Caco-2 (cell line): Measurements from ENCODE around the gene CFAP43. TPM values are rescaled to one million over a fixed set of nuclear protein-coding genes. Genes with fewer than 3 reads are reported as not detected.

ENCODE experiments used
- BruUV-seq: library from RNA; stranded (reverse); fragments of 400-500 nt; replicated peaks from 2 replicates; lab custom pipeline; 2021; lab: Mats Ljungman, UMichigan
- CTCF ChIA-PET: fragments of 300-600 bp; sonication (Branson Sonifier 250); formaldehyde crosslinking; loops from one replicate; lab custom pipeline; 2022; ENCODE audit warnings: antibody characterized with exemption; lab: Charles Lee
- POLR2A ChIA-PET: fragments of 300-600 bp; sonication (Branson Sonifier 250); formaldehyde crosslinking; loops from one replicate; lab custom pipeline; 2022; ENCODE audit warnings: antibody characterized with exemption; lab: Charles Lee
- DNase-seq, 2 experiments: peaks; one replicate each; pipeline versions ENCODE4 v3.0.0 to v3.0.0-alpha.2; 2020 to 2022
- H3K27me3 ChIP-seq: replicated peaks from 2 replicates; pipeline ENCODE4 v1.6.0; 2011; ENCODE audit warnings: low read length; ENCODE audit not compliant: control insufficient read depth, insufficient read depth
- H3K36me3 ChIP-seq: 2 replicates; pipeline ENCODE4 v1.5.1; 2011; ENCODE audit warnings: low read length; ENCODE audit not compliant: control insufficient read depth, insufficient read depth
- H3K4me1 ChIP-seq: fragments of 250-450 bp; sonication (Bioruptor Pico); 2 replicates; pipeline ENCODE4 v1.5.1; 2020; ENCODE audit warnings: mild to moderate bottlenecking
- H3K4me3 ChIP-seq: 2 replicates; pipeline ENCODE4 v1.5.1; 2011; ENCODE audit warnings: low read depth, mild to moderate bottlenecking, control low read depth, low read length
- H3K9me3 ChIP-seq: fragments of 250-450 bp; sonication (Bioruptor Pico); 2 replicates; pipeline ENCODE4 v1.5.1; 2020; ENCODE audit warnings: mild to moderate bottlenecking, moderate library complexity
- H3K27ac Mint-ChIP-seq: one replicate; pipeline ENCODE4 v1.8.0; 2022; ENCODE audit warnings: mixed read lengths; ENCODE audit not compliant: unreplicated experiment
- H3K27me3 Mint-ChIP-seq: one replicate; pipeline ENCODE4 v1.8.0; 2022; ENCODE audit warnings: mixed read lengths; ENCODE audit not compliant: insufficient read depth, unreplicated experiment
- H3K36me3 Mint-ChIP-seq: one replicate; pipeline ENCODE4 v1.8.0; 2022; ENCODE audit warnings: mild to moderate bottlenecking, mixed read lengths; ENCODE audit not compliant: insufficient read depth, unreplicated experiment
- H3K4me1 Mint-ChIP-seq: one replicate; pipeline ENCODE4 v1.8.0; 2022; ENCODE audit warnings: low read depth, mixed read lengths; ENCODE audit not compliant: unreplicated experiment
- H3K4me3 Mint-ChIP-seq: one replicate; pipeline ENCODE4 v1.8.0; 2022; ENCODE audit warnings: mild to moderate bottlenecking, moderate library complexity, mixed read lengths; ENCODE audit not compliant: unreplicated experiment
- H3K9me3 Mint-ChIP-seq: one replicate; pipeline ENCODE4 v1.8.0; 2022; ENCODE audit warnings: mixed read lengths; ENCODE audit not compliant: unreplicated experiment
- intact Hi-C: fragments of 100-400 bp; cut with micrococcal nuclease; formaldehyde crosslinking; loops from one replicate; pipeline ENCODE4 v1.10.0; 2022; ENCODE audit not compliant: unreplicated experiment
- total RNA-seq: library from RNA; stranded (reverse); gene quantifications from 2 replicates; pipeline ENCODE4 v1.2.3, GENCODE V29; 2022
- TF ChIP-seq, protein P1 (sequence below), 2 experiments: fragments of 200-600 bp in 1 of 2; IDR thresholded peaks; 1 replicate in 1 of 2; 2 replicates in 1 of 2; pipeline versions ENCODE4 v1.5.1 to v1.8.0; 2011 to 2022; ENCODE audit warnings: antibody characterized with exemption in 1 of 2, control low read depth in 1 of 2, inconsistent platforms in 1 of 2, low read depth in 1 of 2, low read length in 1 of 2, mild to moderate bottlenecking in 1 of 2, moderate library complexity in 1 of 2; ENCODE audit not compliant: insufficient read depth in 1 of 2, severe bottlenecking in 1 of 2, unreplicated experiment in 1 of 2

Gene CFAP43
- total RNA-seq, 1 experiment from 2014 or later = 0.52 TPM

DNA sequence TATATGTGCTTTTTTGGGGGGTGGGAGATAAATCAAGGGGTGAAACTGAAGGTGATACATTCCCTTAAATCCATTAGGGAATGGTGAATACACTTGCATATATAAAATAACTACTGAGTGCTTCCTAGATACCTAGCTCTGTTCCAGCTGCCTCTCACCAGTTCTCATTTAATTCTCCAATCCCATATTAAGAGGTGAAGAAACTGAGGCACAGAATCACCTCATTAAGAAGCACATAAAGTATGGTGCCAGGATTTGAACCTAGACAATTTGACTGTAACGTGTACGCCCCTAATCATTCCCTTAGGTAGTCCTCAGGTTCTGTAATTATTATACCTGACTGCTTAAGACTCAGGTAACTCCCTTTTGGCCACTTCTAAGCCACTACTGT lies 111.7 kb downstream of the CFAP43 start:
- Histone ChIP-seq H3K4me1 (peaks cover 13% of the 10 kb centered on the region; the same call in 1 of the 2 replicates), H3K36me3 (no peaks in the 10 kb centered on the region; the same call in 1 of the 2 replicates), H3K4me3 (peak overlapping the region; percentile 58), H3K9me3 (no peaks in the 10 kb centered on the region), H3K27me3 (no peaks in the 10 kb centered on the region)
- no peak for DNase-seq
- H3K4me3 Mint-ChIP-seq = peak overlapping the region; percentile 79
- H3K27ac Mint-ChIP-seq = peak overlapping the region; percentile 96
- TF ChIP-seq, protein P1, sequence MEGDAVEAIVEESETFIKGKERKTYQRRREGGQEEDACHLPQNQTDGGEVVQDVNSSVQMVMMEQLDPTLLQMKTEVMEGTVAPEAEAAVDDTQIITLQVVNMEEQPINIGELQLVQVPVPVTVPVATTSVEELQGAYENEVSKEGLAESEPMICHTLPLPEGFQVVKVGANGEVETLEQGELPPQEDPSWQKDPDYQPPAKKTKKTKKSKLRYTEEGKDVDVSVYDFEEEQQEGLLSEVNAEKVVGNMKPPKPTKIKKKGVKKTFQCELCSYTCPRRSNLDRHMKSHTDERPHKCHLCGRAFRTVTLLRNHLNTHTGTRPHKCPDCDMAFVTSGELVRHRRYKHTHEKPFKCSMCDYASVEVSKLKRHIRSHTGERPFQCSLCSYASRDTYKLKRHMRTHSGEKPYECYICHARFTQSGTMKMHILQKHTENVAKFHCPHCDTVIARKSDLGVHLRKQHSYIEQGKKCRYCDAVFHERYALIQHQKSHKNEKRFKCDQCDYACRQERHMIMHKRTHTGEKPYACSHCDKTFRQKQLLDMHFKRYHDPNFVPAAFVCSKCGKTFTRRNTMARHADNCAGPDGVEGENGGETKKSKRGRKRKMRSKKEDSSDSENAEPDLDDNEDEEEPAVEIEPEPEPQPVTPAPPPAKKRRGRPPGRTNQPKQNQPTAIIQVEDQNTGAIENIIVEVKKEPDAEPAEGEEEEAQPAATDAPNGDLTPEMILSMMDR (IDR thresholded peaks at IDR 0.05; ENCODE audit: insufficient read depth in 1 of 2, low read depth in 1 of 2, low read length in 1 of 2, severe bottlenecking in 1 of 2, unreplicated experiment in 1 of 2) = no peak
- ChIA-PET CTCF (interaction anchor here (0.6 to 2.4 kb wide), 11 partner anchors 8 to 406 kb away, joined by 3 to 14 read pairs (median 7); partner anchors contain the start of gene GSTO1), POLR2A (interaction anchor here (0.6 to 1.8 kb wide), 7 partner anchors 70 to 748 kb away, joined by 3 to 12 read pairs (median 4); partner anchors contain the start of genes GSTO1 and GSTO2)
- no peaks in the 10 kb centered on the region for H3K27me3 Mint-ChIP-seq
- no TSS peak for BruUV-seq
- intact Hi-C loops = loop anchor here (2.0 to 5.0 kb wide), 4 partner anchors 40 to 138 kb away; no protein-coding TSS in a partner anchor
- no peaks in the 10 kb centered on the region for H3K36me3 Mint-ChIP-seq
- no peaks in the 10 kb centered on the region for H3K9me3 Mint-ChIP-seq
- no peaks in the 10 kb centered on the region for H3K4me1 Mint-ChIP-seq

DNA sequence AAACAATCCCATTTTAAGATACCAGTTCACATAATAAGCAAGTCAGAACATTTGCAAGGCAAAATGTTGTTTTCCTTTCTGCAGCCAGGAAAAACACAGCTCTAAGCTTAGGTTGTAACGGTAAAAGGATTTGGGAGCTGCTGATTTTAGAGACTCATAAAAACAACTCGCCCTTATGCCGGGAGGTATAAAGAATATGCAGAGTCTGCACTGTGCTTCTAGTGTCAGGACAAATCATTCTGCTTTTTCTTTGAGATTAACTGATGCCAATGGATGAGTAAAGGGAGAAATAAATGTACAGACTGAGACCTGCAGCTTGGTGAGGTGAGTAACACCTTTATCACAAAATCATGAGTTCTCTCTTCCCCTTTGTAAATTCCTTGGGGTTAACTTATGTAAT lies 112.2 kb downstream of the CFAP43 start:
- TF ChIP-seq, protein P1 (IDR thresholded peaks at IDR 0.05; ENCODE audit: insufficient read depth in 1 of 2, low read depth in 1 of 2, low read length in 1 of 2, severe bottlenecking in 1 of 2, unreplicated experiment in 1 of 2) = no peak
- Histone ChIP-seq H3K4me1 (peaks cover 13% of the 10 kb centered on the region; the same call in 1 of the 2 replicates), H3K36me3 (no peaks in the 10 kb centered on the region; the same call in 1 of the 2 replicates), H3K4me3 (no peak overlapping the region), H3K27me3 (no peaks in the 10 kb centered on the region), H3K9me3 (no peaks in the 10 kb centered on the region)
- Mint-ChIP-seq H3K9me3 (no peaks in the 10 kb centered on the region), H3K27ac (peak overlapping the region; percentile 96), H3K27me3 (no peaks in the 10 kb centered on the region), H3K4me3 (no peak overlapping the region), H3K4me1 (no peaks in the 10 kb centered on the region), H3K36me3 (no peaks in the 10 kb centered on the region)
- ChIA-PET POLR2A (no interaction called here), CTCF (no interaction called here)
- no peak for DNase-seq
- intact Hi-C loops = loop anchor here (2.0 to 5.0 kb wide), 4 partner anchors 39 to 138 kb away; no protein-coding TSS in a partner anchor
- no TSS peak for BruUV-seq

DNA sequence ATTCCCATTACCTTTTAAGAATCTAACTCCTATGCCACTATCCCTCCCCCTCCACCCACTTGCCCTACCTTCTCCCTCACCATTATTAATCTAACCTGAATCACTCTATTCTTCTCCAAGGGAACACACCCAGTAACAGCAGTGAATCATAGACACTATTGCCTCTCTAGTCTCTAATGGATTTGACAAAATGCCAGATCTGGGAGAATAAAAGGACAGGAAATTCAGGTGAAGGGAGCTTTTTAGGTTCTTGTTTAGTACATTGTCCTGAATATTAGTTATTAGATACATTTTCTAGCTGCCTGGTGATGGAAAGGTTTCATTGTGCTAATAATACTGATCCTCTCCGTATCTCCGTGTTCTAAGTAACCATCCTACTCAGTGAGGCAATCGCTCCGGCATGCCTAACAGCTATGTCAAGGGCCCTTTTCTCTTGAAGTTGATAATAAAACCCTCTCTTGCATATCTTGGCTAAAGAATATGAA lies 114.3 kb downstream of the CFAP43 start:
- no peaks in the 10 kb centered on the region for H3K36me3 Mint-ChIP-seq
- TF ChIP-seq, protein P1 (IDR thresholded peaks at IDR 0.05; ENCODE audit: insufficient read depth in 1 of 2, low read depth in 1 of 2, low read length in 1 of 2, severe bottlenecking in 1 of 2, unreplicated experiment in 1 of 2) = no peak
- Histone ChIP-seq H3K4me3 (no peak overlapping the region), H3K9me3 (no peaks in the 10 kb centered on the region), H3K4me1 (peaks cover 10% of the 10 kb centered on the region; the same call in 1 of the 2 replicates), H3K27me3 (no peaks in the 10 kb centered on the region), H3K36me3 (no peaks in the 10 kb centered on the region)
- no peaks in the 10 kb centered on the region for H3K27me3 Mint-ChIP-seq
- no peak overlapping the region for H3K27ac Mint-ChIP-seq
- no peaks in the 10 kb centered on the region for H3K9me3 Mint-ChIP-seq
- POLR2A ChIA-PET = no interaction called here
- no peaks in the 10 kb centered on the region for H3K4me1 Mint-ChIP-seq
- no peak overlapping the region for H3K4me3 Mint-ChIP-seq
- DNase-seq = no peak
- CTCF ChIA-PET = no interaction called here
- intact Hi-C loops = no loop called here
- BruUV-seq = no TSS peak
